ENCODE measurements around the gene ALDH1A3. TPM values are rescaled to one million over a fixed set of nuclear protein-coding genes. Genes with fewer than 3 reads are reported as not detected.

The ALDH1A3 gene
- total RNA-seq, 1 experiment from 2014 or later: 248 TPM

- peaks cover 6 to 8% of the 10 kb centered on the region in 2 experiments; a peak in 2 of 4 replicates for H3K4me1 ChIP-seq (ENCODE audit: control insufficient read depth in 1 of 2, insufficient read depth in 2 of 2, low read length in 2 of 2)
- no peak for ATAC-seq
- CTCF ChIA-PET: no interaction called here
Observed at GRCh38 chr15:100925480-100925879, 45.8 kb downstream of the ALDH1A3 start.

More at GRCh38 chr15:100925480-100925879, 45.8 kb downstream of the ALDH1A3 start:
- no peak for DNase-seq (ENCODE audit: low read depth, low spot score)
- TF ChIP-seq REST (IDR thresholded peaks at IDR 0.05; ENCODE audit: low read depth): no peak
- no peak for TF ChIP-seq EZH2 (IDR thresholded peaks at IDR 0.05)
- TF ChIP-seq SIN3A (IDR thresholded peaks at IDR 0.05; ENCODE audit: low read depth): no peak
- no peak overlapping the region for H3K4me2 ChIP-seq (ENCODE audit: low read length)
- H4K20me1 ChIP-seq (ENCODE audit: insufficient read depth): no peaks in the 10 kb centered on the region
- H3K9me3 ChIP-seq (ENCODE audit: control insufficient read depth in 1 of 2, insufficient read depth in 1 of 2, low read depth in 1 of 2, low read length in 2 of 2): no peaks in the 10 kb centered on the region
- intact Hi-C loops (cut with micrococcal nuclease): no loop called here
- no peaks in the 10 kb centered on the region for H3K9me2 ChIP-seq (ENCODE audit: insufficient read depth)
- RAD21 ChIA-PET (ENCODE audit: low non-redundant PET in 1 of 2, low total read pairs in 2 of 2, uncharacterized antibody in 2 of 2, unreplicated experiment in 2 of 2): no interaction called here
- no peak overlapping the region for H3K9ac ChIP-seq (ENCODE audit: low read length)
- H3K27ac ChIP-seq (ENCODE audit: low read depth, low read length): no peak overlapping the region
- no peaks in the 10 kb centered on the region for H3K27me3 ChIP-seq (ENCODE audit: insufficient read depth, low read length)
- no peak overlapping the region for H3K4me3 ChIP-seq (replicated peaks in 1 of 2; ENCODE audit: low read depth in 1 of 2, low read length in 2 of 2)
- H3K36me3 ChIP-seq (ENCODE audit: control insufficient read depth in 1 of 2, insufficient read depth in 2 of 2, low read length in 2 of 2): peaks cover 0 to 20% of the 10 kb centered on the region in 2 experiments; a peak in 2 of 4 replicates
- H3K79me2 ChIP-seq (ENCODE audit: insufficient read depth, low read length): peaks cover 6% of the 10 kb centered on the region; the same call in 1 of the 2 replicates
- no TSS peak for BruUV-seq (replicated peaks)
- H2AFZ ChIP-seq (ENCODE audit: low read depth, low read length, poor library complexity, severe bottlenecking): no peak overlapping the region
- POLR2A ChIA-PET: no interaction called here

Data from HCT116 (cell line).